Hepatocyte (in vitro differentiated cells): ENCODE results near the gene CST7. TPM values are rescaled to one million over a fixed set of nuclear protein-coding genes. Genes with fewer than 3 reads are reported as not detected.

Source experiments
- DNase-seq: peaks from one replicate; pipeline ENCODE4 v3.0.0-alpha.2; 2016; ENCODE audit warnings: low spot score
- H2AFZ ChIP-seq: fragments of 200-600 bp; sonication (generic); 2 replicates; pipeline ENCODE4 v1.6.0; 2016; ENCODE audit warnings: antibody characterized with exemption, mild to moderate bottlenecking
- H3K27ac ChIP-seq: fragments of 200-600 bp; sonication (generic); 2 replicates; pipeline ENCODE4 v1.5.1; 2016; ENCODE audit warnings: mild to moderate bottlenecking
- H3K27me3 ChIP-seq: fragments of 200-600 bp; sonication (generic); 2 replicates; pipeline ENCODE4 v1.6.1; 2016
- H3K36me3 ChIP-seq: fragments of 200-600 bp; sonication (generic); replicated peaks from 2 replicates; pipeline ENCODE4 v1.5.1; 2016; ENCODE audit warnings: low read depth; ENCODE audit not compliant: insufficient read depth
- H3K4me1 ChIP-seq: fragments of 200-600 bp; sonication (generic); 2 replicates; pipeline ENCODE4 v1.5.1; 2016; ENCODE audit warnings: mild to moderate bottlenecking, moderate library complexity; ENCODE audit not compliant: insufficient read depth
- H3K4me2 ChIP-seq: fragments of 200-600 bp; sonication (generic); 2 replicates; pipeline ENCODE4 v1.6.0; 2016
- H3K4me3 ChIP-seq: fragments of 200-600 bp; sonication (generic); 2 replicates; pipeline ENCODE4 v1.5.1; 2016; ENCODE audit warnings: mild to moderate bottlenecking
- H3K79me2 ChIP-seq: fragments of 200-600 bp; sonication (generic); 2 replicates; pipeline ENCODE4 v1.6.0; 2017; ENCODE audit warnings: mild to moderate bottlenecking
- H3K9me2 ChIP-seq: fragments of 200-600 bp; sonication (generic); replicated peaks from 2 replicates; pipeline ENCODE4 v1.6.0; 2017; ENCODE audit warnings: mild to moderate bottlenecking; ENCODE audit not compliant: insufficient read depth
- H3K9me3 ChIP-seq: fragments of 200-600 bp; sonication (generic); 2 replicates; pipeline ENCODE4 v1.5.1; 2016; ENCODE audit warnings: low read depth, mild to moderate bottlenecking
- H4K20me1 ChIP-seq: fragments of 200-600 bp; sonication (generic); 2 replicates; pipeline ENCODE4 v1.6.0; 2016; ENCODE audit warnings: mild to moderate bottlenecking; ENCODE audit not compliant: insufficient read depth, poor library complexity, severe bottlenecking
- EZH2 ChIP-seq: fragments of 200-600 bp; sonication (generic); IDR thresholded peaks from 2 replicates; pipeline ENCODE4 v1.6.1; 2016; ENCODE audit warnings: antibody characterized with exemption, mild to moderate bottlenecking, borderline replicate concordance
- EZH2phosphoT487 ChIP-seq: fragments of 200-600 bp; sonication (generic); IDR thresholded peaks from one replicate; pipeline ENCODE4 v1.6.1; 2018; ENCODE audit warnings: antibody characterized with exemption, mild to moderate bottlenecking, low read depth, moderate library complexity; ENCODE audit not compliant: unreplicated experiment, severe bottlenecking
- WGBS: methylation state at CpG from one replicate; pipeline ENCODE4 v1.1.6; 2016; ENCODE audit warnings: low lambda C conversion rate; ENCODE audit errors: missing lambda C conversion rate; 5-methylcytosine and 5-hydroxymethylcytosine counted together
- polyA plus RNA-seq: library from polyadenylated mRNA; unstranded; fragments of >200 nt; fragmentation: Nextera tagmentation; extraction: Ambion mirVana; gene quantifications from 2 replicates; pipeline ENCODE4 v1.2.1, GENCODE V29; 2016
- total RNA-seq: library from RNA; depleted of rRNA; stranded (reverse); fragments of >200 nt; gene quantifications from 2 replicates; pipeline ENCODE4 v1.2.3, GENCODE V29; 2014
- TF ChIP-seq, protein P1 (sequence below): fragments of 200-600 bp; sonication (generic); IDR thresholded peaks from 2 replicates; pipeline ENCODE4 v1.5.1; 2016; ENCODE audit warnings: antibody characterized with exemption, mild to moderate bottlenecking; ENCODE audit not compliant: poor library complexity

The CST7 gene
- total and polyA plus RNA-seq, 2 experiments from 2014 or later: not detected

DNA sequence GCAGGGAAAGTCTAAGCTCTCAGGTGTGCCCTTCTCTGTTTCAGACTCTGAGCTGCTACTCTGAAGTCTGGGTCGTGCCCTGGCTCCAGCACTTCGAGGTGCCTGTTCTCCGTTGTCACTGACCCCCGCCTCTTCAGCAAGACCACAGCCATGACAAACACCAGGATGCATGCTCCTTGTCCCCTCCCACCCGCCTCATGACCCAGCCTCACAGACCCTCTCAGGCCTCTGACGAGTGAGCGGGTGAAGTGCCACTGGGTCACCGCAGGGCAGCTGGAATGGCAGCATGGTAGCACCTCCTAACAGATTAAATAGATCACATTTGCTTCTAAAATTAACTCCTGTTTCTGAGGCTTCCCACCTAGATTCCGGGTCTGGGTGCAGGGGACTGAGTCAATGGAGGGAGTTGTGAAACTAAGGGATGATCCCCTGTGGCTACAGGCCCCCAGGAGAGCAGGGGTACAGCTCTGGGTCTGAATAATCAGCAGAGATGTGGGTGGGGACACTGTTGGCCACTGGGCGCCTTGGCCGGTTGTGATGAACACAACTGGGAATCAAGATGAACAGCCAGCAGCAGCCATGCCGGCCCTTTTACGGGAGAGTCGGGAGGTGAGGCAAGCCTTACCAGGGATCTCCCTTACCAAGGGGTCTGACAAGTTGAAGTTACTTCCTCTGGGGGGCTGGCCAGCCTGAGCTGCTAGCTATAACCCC lies 10.7 kb downstream of the CST7 start:
- H3K27ac ChIP-seq: no peak overlapping the region
- no peak for DNase-seq
- H3K9me3 ChIP-seq: no peaks in the 10 kb centered on the region
- no peaks in the 10 kb centered on the region for H3K9me2 ChIP-seq
- TF ChIP-seq EZH2phosphoT487 (no peak), EZH2 (no peak)
- TF ChIP-seq, protein P1, sequence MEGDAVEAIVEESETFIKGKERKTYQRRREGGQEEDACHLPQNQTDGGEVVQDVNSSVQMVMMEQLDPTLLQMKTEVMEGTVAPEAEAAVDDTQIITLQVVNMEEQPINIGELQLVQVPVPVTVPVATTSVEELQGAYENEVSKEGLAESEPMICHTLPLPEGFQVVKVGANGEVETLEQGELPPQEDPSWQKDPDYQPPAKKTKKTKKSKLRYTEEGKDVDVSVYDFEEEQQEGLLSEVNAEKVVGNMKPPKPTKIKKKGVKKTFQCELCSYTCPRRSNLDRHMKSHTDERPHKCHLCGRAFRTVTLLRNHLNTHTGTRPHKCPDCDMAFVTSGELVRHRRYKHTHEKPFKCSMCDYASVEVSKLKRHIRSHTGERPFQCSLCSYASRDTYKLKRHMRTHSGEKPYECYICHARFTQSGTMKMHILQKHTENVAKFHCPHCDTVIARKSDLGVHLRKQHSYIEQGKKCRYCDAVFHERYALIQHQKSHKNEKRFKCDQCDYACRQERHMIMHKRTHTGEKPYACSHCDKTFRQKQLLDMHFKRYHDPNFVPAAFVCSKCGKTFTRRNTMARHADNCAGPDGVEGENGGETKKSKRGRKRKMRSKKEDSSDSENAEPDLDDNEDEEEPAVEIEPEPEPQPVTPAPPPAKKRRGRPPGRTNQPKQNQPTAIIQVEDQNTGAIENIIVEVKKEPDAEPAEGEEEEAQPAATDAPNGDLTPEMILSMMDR: no peak
- no peaks in the 10 kb centered on the region for H3K4me1 ChIP-seq
- no peaks in the 10 kb centered on the region for H3K36me3 ChIP-seq
- no peaks in the 10 kb centered on the region for H4K20me1 ChIP-seq
- H3K4me2 ChIP-seq: no peak overlapping the region
- 86% methylated on average over 11 of the region's 14 CpGs for WGBS
- no peak overlapping the region for H3K4me3 ChIP-seq
- H2AFZ ChIP-seq: no peak overlapping the region
- H3K27me3 ChIP-seq: no peaks in the 10 kb centered on the region
- H3K79me2 ChIP-seq: no peaks in the 10 kb centered on the region

DNA sequence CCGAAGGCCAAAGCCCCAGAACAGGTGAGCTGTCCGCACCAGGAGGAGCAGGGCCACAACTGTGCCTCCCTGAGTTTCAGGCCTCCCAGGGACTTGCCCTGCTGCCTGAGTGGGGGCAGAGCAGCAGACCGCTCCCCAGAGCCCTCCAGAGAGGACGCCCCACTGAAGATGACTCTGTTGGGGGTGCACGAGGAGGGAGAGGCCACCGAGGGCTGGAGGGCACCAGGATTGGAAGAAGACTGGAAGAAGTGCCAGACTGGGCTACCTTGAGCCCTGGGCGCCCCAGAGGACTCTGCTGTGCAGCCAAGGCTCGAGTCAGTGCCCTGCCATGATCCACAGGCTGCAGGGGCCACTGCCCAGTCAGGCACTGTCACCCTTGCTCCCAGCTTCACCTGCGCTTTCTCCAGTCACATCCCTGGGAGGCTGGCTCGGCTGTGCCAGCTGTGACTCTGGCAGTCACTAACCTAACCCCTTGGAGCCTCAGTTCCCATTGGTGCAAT lies 11.3 kb downstream of the CST7 start:
- Histone ChIP-seq H3K9me3 (no peaks in the 10 kb centered on the region), H3K27ac (no peak overlapping the region), H3K27me3 (no peaks in the 10 kb centered on the region), H3K9me2 (no peaks in the 10 kb centered on the region), H3K36me3 (no peaks in the 10 kb centered on the region), H4K20me1 (no peaks in the 10 kb centered on the region), H3K4me2 (no peak overlapping the region), H2AFZ (no peak overlapping the region), H3K4me1 (no peaks in the 10 kb centered on the region), H3K4me3 (no peak overlapping the region), H3K79me2 (no peaks in the 10 kb centered on the region)
- no peak for DNase-seq
- TF ChIP-seq EZH2phosphoT487 (no peak), EZH2 (no peak)
- TF ChIP-seq, protein P1: no peak
- 90% methylated on average over 10 of the region's 10 CpGs for WGBS

DNA sequence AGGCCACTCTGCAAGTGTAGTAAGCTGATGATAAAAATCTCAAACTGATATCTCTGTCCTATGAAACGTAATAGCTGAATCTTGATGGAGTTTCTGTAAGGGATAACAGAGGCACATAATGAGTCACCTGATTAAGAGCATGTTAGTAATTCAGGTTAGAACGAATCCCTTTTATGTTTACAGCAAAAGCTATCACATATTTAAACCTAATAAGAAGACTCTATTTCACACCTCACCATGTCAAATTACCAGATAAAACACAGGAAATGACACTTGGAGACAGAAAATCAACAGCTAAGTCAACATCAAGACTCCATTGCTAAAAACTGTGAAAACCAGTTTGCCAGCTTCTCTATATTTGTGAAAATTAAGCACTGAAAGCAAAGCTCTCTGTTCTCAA lies 11.8 kb downstream of the CST7 start:
- no peaks in the 10 kb centered on the region for H3K79me2 ChIP-seq
- no peak overlapping the region for H3K4me3 ChIP-seq
- H3K4me2 ChIP-seq: no peak overlapping the region
- H2AFZ ChIP-seq: no peak overlapping the region
- DNase-seq: no peak
- no peaks in the 10 kb centered on the region for H3K9me3 ChIP-seq
- H4K20me1 ChIP-seq: no peaks in the 10 kb centered on the region
- H3K36me3 ChIP-seq: no peaks in the 10 kb centered on the region
- H3K27me3 ChIP-seq: no peaks in the 10 kb centered on the region
- WGBS: 81% methylated on average over 2 of the region's 2 CpGs
- H3K27ac ChIP-seq: no peak overlapping the region
- H3K4me1 ChIP-seq: no peaks in the 10 kb centered on the region
- TF ChIP-seq EZH2 (no peak), EZH2phosphoT487 (no peak)
- TF ChIP-seq, protein P1: no peak
- no peaks in the 10 kb centered on the region for H3K9me2 ChIP-seq
